ENCODE measurements around the gene BTBD19. TPM values are rescaled to one million over a fixed set of nuclear protein-coding genes. Genes with fewer than 3 reads are reported as not detected.

Gene BTBD19
- polyA plus RNA-seq, 2 of the 4 experiments (the other 2 are of a cell fraction), result 4.7 to 7.4 TPM

DNA sequence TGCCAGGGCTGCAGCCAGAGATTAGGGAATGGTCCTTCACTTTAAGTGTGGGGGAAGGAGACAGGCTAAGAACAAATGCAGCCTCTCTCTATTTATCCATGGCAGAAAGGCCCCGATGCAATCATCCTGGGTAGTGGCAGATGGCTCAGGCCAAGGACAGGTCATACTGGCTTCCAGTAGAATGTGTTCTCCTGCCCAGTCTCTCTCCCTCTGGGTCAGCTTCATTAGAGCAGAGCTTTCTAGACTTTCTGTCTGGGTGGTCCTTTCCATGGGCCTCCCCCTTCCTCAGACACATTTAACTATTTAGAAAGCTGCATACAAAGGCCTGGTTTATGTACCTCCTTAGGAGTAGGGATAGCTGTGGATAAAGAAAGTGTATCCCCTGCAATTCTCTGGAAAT is 39.5 kb downstream of the BTBD19 start:
- ATAC-seq, result no peak
- no peaks in the 10 kb centered on the region for H3K9me3 ChIP-seq
- H3K27ac ChIP-seq, result no peak overlapping the region
- no peak overlapping the region for H3K4me3 ChIP-seq
- CTCF ChIA-PET, result interaction anchor here (1.0 to 1.1 kb wide), 2 partner anchors 11 to 13 kb away, joined by 3 read pairs; no protein-coding TSS in a partner anchor
- no CpG with 5 or more reads among the region's 1 CpG for WGBS (ENCODE audit: missing lambda C conversion rate)
- FAIRE-seq, result no peak
- no peak for DNase-seq (ENCODE audit: low read depth in 1 of 2, low spot score in 1 of 2)
- no peak overlapping the region for H3K4me2 ChIP-seq
- POLR2A ChIA-PET, result no interaction called here
- no peaks in the 10 kb centered on the region; the same call in 2 of the 3 replicates for H3K4me1 ChIP-seq
- no peak for TF ChIP-seq SMC3 (IDR thresholded peaks at IDR 0.05)
- TF ChIP-seq FOSB (CRISPR knock-in tag; IDR thresholded peaks at IDR 0.05), result no peak
- TF ChIP-seq, protein P1, sequence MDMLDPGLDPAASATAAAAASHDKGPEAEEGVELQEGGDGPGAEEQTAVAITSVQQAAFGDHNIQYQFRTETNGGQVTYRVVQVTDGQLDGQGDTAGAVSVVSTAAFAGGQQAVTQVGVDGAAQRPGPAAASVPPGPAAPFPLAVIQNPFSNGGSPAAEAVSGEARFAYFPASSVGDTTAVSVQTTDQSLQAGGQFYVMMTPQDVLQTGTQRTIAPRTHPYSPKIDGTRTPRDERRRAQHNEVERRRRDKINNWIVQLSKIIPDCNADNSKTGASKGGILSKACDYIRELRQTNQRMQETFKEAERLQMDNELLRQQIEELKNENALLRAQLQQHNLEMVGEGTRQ (IDR thresholded peaks at IDR 0.05), result no peak

DNA sequence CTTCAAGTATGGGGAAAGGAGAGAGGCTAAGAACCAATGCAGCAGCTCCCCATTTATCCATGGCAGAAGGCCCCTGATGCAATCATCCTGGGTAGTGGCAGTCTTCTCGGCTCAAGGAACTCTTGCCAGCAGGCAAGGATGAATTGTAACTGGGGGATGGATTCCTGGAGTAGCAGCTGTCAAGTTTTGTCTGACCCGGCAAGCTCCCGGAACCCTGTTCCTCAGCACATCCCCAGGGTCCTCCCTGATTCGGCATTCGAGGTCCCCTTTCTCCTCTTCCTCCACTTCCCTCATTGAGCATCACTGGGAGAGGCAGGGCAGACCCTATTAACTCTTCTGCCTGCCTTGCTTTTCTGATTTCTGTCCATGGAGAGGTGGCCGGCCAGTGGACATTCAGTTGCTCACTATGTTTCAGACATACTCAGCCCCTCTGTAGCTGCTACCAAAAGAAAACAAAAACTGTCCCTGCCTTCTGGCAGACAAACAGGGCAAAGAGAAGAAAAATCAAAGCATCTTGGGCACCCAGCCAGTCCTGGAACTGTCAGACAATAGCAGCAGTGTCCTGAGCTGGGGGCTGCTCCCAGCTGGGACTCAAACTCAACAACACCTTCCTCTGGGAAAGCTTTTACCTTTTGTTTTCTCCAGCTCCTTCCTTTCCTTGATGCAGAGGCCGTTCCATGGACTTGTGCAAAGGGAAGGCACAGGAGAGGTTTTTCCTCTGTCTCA is 40.3 kb downstream of the BTBD19 start:
- 89% methylated on average over 7 of the region's 7 CpGs for WGBS (ENCODE audit: missing lambda C conversion rate)
- DNase-seq (ENCODE audit: low read depth in 1 of 2, low spot score in 1 of 2), result no peak
- TF ChIP-seq, protein P2, sequence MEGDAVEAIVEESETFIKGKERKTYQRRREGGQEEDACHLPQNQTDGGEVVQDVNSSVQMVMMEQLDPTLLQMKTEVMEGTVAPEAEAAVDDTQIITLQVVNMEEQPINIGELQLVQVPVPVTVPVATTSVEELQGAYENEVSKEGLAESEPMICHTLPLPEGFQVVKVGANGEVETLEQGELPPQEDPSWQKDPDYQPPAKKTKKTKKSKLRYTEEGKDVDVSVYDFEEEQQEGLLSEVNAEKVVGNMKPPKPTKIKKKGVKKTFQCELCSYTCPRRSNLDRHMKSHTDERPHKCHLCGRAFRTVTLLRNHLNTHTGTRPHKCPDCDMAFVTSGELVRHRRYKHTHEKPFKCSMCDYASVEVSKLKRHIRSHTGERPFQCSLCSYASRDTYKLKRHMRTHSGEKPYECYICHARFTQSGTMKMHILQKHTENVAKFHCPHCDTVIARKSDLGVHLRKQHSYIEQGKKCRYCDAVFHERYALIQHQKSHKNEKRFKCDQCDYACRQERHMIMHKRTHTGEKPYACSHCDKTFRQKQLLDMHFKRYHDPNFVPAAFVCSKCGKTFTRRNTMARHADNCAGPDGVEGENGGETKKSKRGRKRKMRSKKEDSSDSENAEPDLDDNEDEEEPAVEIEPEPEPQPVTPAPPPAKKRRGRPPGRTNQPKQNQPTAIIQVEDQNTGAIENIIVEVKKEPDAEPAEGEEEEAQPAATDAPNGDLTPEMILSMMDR (IDR thresholded peaks at IDR 0.05), result no peak
- TF ChIP-seq NR3C1 (IDR thresholded peaks at IDR 0.05), result no peak
- no peak for TF ChIP-seq POLR2A (IDR thresholded peaks at IDR 0.05; ENCODE audit: low read length)
- TF ChIP-seq ZSCAN20 (CRISPR knock-in tag; IDR thresholded peaks at IDR 0.05), result no peak
- no peak for TF ChIP-seq MYC (IDR thresholded peaks at IDR 0.05; ENCODE audit: borderline replicate concordance, low read length)
- no peak for TF ChIP-seq JUN (IDR thresholded peaks at IDR 0.05)
- TF ChIP-seq, protein P3, sequence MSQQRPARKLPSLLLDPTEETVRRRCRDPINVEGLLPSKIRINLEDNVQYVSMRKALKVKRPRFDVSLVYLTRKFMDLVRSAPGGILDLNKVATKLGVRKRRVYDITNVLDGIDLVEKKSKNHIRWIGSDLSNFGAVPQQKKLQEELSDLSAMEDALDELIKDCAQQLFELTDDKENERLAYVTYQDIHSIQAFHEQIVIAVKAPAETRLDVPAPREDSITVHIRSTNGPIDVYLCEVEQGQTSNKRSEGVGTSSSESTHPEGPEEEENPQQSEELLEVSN (IDR thresholded peaks at IDR 0.05; ENCODE audit: borderline replicate concordance, low read depth), result no peak
- TF ChIP-seq RARB (CRISPR knock-in tag; IDR thresholded peaks at IDR 0.05), result no peak
- no peak for TF ChIP-seq TP53 (CRISPR knock-in tag; IDR thresholded peaks at IDR 0.05)
- no peak for TF ChIP-seq EP300 (IDR thresholded peaks at IDR 0.05)
- no peak for TF ChIP-seq KDM5A (IDR thresholded peaks at IDR 0.05)
- TF ChIP-seq EHMT2 (IDR thresholded peaks at IDR 0.05; ENCODE audit: low read depth), result no peak
- TF ChIP-seq PHF8 (IDR thresholded peaks at IDR 0.05; ENCODE audit: borderline replicate concordance, low read depth), result no peak
- TF ChIP-seq HOXB5 (CRISPR knock-in tag; IDR thresholded peaks at IDR 0.05), result no peak
- no peak for TF ChIP-seq FOSB (CRISPR knock-in tag; IDR thresholded peaks at IDR 0.05)
- TF ChIP-seq GATA3 (IDR thresholded peaks at IDR 0.05; ENCODE audit: borderline replicate concordance), result no peak
- TF ChIP-seq SMC3 (IDR thresholded peaks at IDR 0.05), result no peak
- Histone ChIP-seq H3K9me3 (no peaks in the 10 kb centered on the region), H3K4me3 (no peak overlapping the region), H3K4me2 (no peak overlapping the region), H3K27ac (no peak overlapping the region), H3K4me1 (no peaks in the 10 kb centered on the region)
- no peak for FAIRE-seq
- ATAC-seq, result no peak
- POLR2A ChIA-PET, result no interaction called here
- CTCF ChIA-PET, result interaction anchor here (1.0 to 1.4 kb wide), 3 partner anchors 12 to 109 kb away, joined by 3 read pairs; no protein-coding TSS in a partner anchor

DNA sequence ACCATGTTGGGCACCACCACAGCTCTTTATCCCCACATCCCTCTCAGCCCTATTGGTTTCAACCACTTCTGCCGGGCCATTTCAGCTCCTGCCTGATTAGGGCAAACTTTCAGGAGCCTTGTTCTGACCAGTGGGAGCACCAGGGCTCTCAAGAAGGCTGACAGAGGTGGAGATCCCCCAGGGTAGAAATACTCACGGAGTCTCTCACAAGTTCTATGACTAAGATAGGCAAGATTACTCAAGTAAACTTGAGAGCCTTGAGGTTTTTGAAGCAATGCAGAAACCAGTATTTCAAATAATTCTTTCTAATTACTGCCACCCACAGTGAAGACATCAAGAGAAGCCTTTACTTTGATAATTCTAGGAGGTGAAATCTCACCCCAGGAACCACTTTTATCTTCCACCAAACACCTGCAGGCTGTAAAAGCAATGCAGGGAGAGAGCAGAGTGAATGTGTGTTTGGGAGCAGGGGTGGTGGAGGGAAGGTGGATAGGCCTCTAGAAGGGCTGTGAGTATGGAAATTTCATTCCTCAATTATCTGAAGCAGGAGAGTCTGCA is 41.3 kb downstream of the BTBD19 start:
- Histone ChIP-seq H3K4me2 (no peak overlapping the region), H3K4me3 (no peak overlapping the region), H3K9me3 (no peaks in the 10 kb centered on the region), H3K27ac (no peak overlapping the region), H3K4me1 (no peaks in the 10 kb centered on the region)
- FAIRE-seq, result no peak
- ATAC-seq, result no peak
- DNase-seq (ENCODE audit: low read depth in 1 of 2, low spot score in 1 of 2), result no peak
- 88% methylated on average over 2 of the region's 2 CpGs for whole genome bisulfite sequencing (ENCODE audit: missing lambda C conversion rate)
- TF ChIP-seq NFE2L2 (conservative IDR thresholded peaks at IDR 0.05; ENCODE audit: low read length), result no peak
- no peak for TF ChIP-seq RAD21 (conservative IDR thresholded peaks at IDR 0.05 in 1 of 2, IDR thresholded peaks at IDR 0.05 in 1 of 2)
- TF ChIP-seq RCOR1 (IDR thresholded peaks at IDR 0.05; ENCODE audit: low read depth, low read length), result no peak
- no peak for TF ChIP-seq FOSB (CRISPR knock-in tag; IDR thresholded peaks at IDR 0.05)
- no peak for TF ChIP-seq FOSL2 (IDR thresholded peaks at IDR 0.05)
- no peak for TF ChIP-seq FOSL2 (CRISPR knock-in tag; IDR thresholded peaks at IDR 0.05)
- no peak for TF ChIP-seq JUNB (IDR thresholded peaks at IDR 0.05)
- no peak for TF ChIP-seq HEYL (CRISPR knock-in tag; IDR thresholded peaks at IDR 0.05)
- TF ChIP-seq EP300 (IDR thresholded peaks at IDR 0.05), result no peak
- TF ChIP-seq BHLHE40 (IDR thresholded peaks at IDR 0.05; ENCODE audit: low read depth, low read length), result no peak
- no peak for TF ChIP-seq EHMT2 (IDR thresholded peaks at IDR 0.05; ENCODE audit: low read depth)
- no peak for TF ChIP-seq HOXB5 (CRISPR knock-in tag; IDR thresholded peaks at IDR 0.05)
- TF ChIP-seq, protein P4, sequence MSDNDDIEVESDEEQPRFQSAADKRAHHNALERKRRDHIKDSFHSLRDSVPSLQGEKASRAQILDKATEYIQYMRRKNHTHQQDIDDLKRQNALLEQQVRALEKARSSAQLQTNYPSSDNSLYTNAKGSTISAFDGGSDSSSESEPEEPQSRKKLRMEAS (IDR thresholded peaks at IDR 0.05), result no peak
- ChIA-PET CTCF (interaction anchor here (1.4 kb wide), 1 partner anchor 108 kb away, joined by 3 read pairs; no protein-coding TSS in a partner anchor), POLR2A (no interaction called here)
